ENCODE results near the gene CREB5. TPM values are rescaled to one million over a fixed set of nuclear protein-coding genes. Genes with fewer than 3 reads are reported as not detected.

Gene CREB5
- total and polyA plus RNA-seq, 2 of the 8 experiments (the other 6 are each of a cell fraction or from before 2014, with no cell fraction given), result 2.4 to 2.7 TPM

DNA sequence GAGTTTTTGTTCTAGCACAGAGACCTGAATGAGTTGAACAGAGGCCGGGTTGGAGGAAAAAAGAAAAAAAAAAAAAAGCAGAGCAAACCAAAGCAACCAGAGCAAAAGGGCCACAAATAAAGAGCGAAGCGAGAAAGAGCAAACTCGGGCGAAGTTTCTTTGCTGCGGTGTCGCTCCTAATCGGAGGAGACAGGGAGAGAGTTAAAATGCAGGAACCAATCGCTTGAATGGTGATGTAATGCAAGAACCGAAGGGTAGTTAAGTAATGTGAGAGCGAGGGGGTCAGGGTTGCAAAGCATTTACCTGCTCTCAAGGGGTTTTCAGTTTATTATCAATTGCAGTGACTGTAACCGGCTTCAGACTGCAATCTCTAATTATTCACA lies 274.1 kb downstream of the CREB5 start:
- no peak overlapping the region for H2BK15ac ChIP-seq (ENCODE audit: low read length)
- no peak overlapping the region for H3K14ac ChIP-seq (ENCODE audit: insufficient read length)
- H2BK12ac ChIP-seq (ENCODE audit: low read depth, low read length), result peak overlapping the region; percentile 77; the same call in 1 of the 2 replicates
- H2BK20ac ChIP-seq (ENCODE audit: low read length), result no peak overlapping the region
- ChIA-PET CTCF (ENCODE audit: partially characterized antibody) (interaction anchor here (0.9 kb wide), 1 partner anchor 384 kb away, joined by 3 read pairs; no protein-coding TSS in a partner anchor), POLR2A (ENCODE audit: partially characterized antibody) (interaction anchor here (0.9 to 1.2 kb wide), 3 partner anchors 8 to 14 kb away, joined by 3 to 4 read pairs (median 4); no protein-coding TSS in a partner anchor)
- no peak overlapping the region for H3K23ac ChIP-seq (ENCODE audit: insufficient read length)
- no peak overlapping the region for H2BK120ac ChIP-seq (replicated peaks; ENCODE audit: low read depth, low read length)
- peak overlapping the region; percentile 79 for H3K4ac ChIP-seq (replicated peaks; ENCODE audit: insufficient read length, low read depth, low read length)
- no peaks in the 10 kb centered on the region for H3K9me3 ChIP-seq (ENCODE audit: insufficient read depth in 2 of 2, low read depth in 1 of 2, low read length in 1 of 2)
- H3K23me2 ChIP-seq (ENCODE audit: low read depth, low read length), result peaks cover 4% of the 10 kb centered on the region
- peak overlapping the region in 3 of 4 experiments; percentile 22 to 66 (median 65); a peak in 6 of 7 replicates for H3K9ac ChIP-seq (replicated peaks in 1 of 4; ENCODE audit: extremely low read depth in 1 of 4, low read depth in 3 of 4, low read length in 3 of 4)
- H3K4me2 ChIP-seq (ENCODE audit: insufficient read depth in 1 of 2, low read depth in 2 of 2, low read length in 2 of 2), result peak overlapping the region; percentile 63 to 75
- H3K79me2 ChIP-seq (ENCODE audit: control insufficient read depth in 1 of 2, insufficient read depth in 2 of 2, low read length in 2 of 2), result no peaks in the 10 kb centered on the region
- no peak overlapping the region; the same call in 1 of the 2 replicates for H3K18ac ChIP-seq (ENCODE audit: extremely low read depth, low read length)
- H4K20me1 ChIP-seq (replicated peaks in 1 of 2; ENCODE audit: control insufficient read depth in 1 of 2, insufficient read depth in 2 of 2, low read length in 2 of 2), result no peaks in the 10 kb centered on the region
- no peak overlapping the region for H3K56ac ChIP-seq (replicated peaks; ENCODE audit: insufficient read length, low read depth, low read length)
- H2AK5ac ChIP-seq (ENCODE audit: low read depth, low read length), result no peak overlapping the region
- peak overlapping the region; percentile 70; the same call in 1 of the 2 replicates for H3K27ac ChIP-seq (ENCODE audit: low read depth, low read length)
- FAIRE-seq, result peak; percentile 82
- H2AFZ ChIP-seq (ENCODE audit: low read length), result peak overlapping the region; percentile 23; the same call in 1 of the 2 replicates
- H4K5ac ChIP-seq (ENCODE audit: insufficient read length, low read depth, low read length), result peak overlapping the region; percentile 0
- H3K27me3 ChIP-seq (replicated peaks in 1 of 4; ENCODE audit: control insufficient read depth in 3 of 4, extremely low read depth in 1 of 4, insufficient read depth in 3 of 4, low read length in 3 of 4), result no peaks in the 10 kb centered on the region
- DNase-seq (ENCODE audit: low read depth in 1 of 2, low spot score in 2 of 2), result peak in 1 of 2 experiments; percentile 51
- no peaks in the 10 kb centered on the region for H3K36me3 ChIP-seq (ENCODE audit: control insufficient read depth in 2 of 4, insufficient read depth in 4 of 4, low read length in 3 of 4)
- H3K79me1 ChIP-seq (ENCODE audit: low read depth, low read length), result 0 out of 2 replicates have a peak, but pooled peaks cover 2% of the 10 kb centered on the region
- TF ChIP-seq POLR2AphosphoS5 (IDR thresholded peaks at IDR 0.05; ENCODE audit: low read depth, low read length) (peak; percentile 56; the same call in 1 of the 2 replicates), JUND (IDR thresholded peaks at IDR 0.05; ENCODE audit: low read length) (peak; percentile 43; the same call in 1 of the 2 replicates), PHF8 (conservative IDR thresholded peaks at IDR 0.05; ENCODE audit: low read depth, low read length) (peak; percentile 41; the same call in 1 of the 2 replicates), CREB1 (IDR thresholded peaks at IDR 0.05) (no peak), ASH2L (IDR thresholded peaks at IDR 0.05; ENCODE audit: low read length) (peak; percentile 79), EZH2 (IDR thresholded peaks at IDR 0.05; ENCODE audit: low read depth, low read length, severe bottlenecking) (no peak), POLR2A (IDR thresholded peaks at IDR 0.05; ENCODE audit: control extremely low read depth in 1 of 2, low read depth in 2 of 2, low read length in 2 of 2) (peak in 1 of 2 experiments; percentile 57; a peak in 1 of 3 replicates), TBP (IDR thresholded peaks at IDR 0.05; ENCODE audit: low read depth, low read length) (peak; percentile 45; the same call in 1 of the 2 replicates), HDAC2 (IDR thresholded peaks at IDR 0.05; ENCODE audit: borderline replicate concordance in 1 of 2, low read depth in 2 of 2, low read length in 2 of 2) (0 out of 4 replicates have a peak, but pooled peaks of 1 of the 2 experiments have one; percentile 14), RAD21 (IDR thresholded peaks at IDR 0.05 in 1 of 2, conservative IDR thresholded peaks at IDR 0.05 in 1 of 2; ENCODE audit: low read depth in 2 of 2, low read length in 2 of 2) (no peak)
- TF ChIP-seq, protein P1, sequence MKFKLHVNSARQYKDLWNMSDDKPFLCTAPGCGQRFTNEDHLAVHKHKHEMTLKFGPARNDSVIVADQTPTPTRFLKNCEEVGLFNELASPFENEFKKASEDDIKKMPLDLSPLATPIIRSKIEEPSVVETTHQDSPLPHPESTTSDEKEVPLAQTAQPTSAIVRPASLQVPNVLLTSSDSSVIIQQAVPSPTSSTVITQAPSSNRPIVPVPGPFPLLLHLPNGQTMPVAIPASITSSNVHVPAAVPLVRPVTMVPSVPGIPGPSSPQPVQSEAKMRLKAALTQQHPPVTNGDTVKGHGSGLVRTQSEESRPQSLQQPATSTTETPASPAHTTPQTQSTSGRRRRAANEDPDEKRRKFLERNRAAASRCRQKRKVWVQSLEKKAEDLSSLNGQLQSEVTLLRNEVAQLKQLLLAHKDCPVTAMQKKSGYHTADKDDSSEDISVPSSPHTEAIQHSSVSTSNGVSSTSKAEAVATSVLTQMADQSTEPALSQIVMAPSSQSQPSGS (IDR thresholded peaks at IDR 0.05; ENCODE audit: low read length), result peak; percentile 82
- no peak overlapping the region for H4K91ac ChIP-seq (replicated peaks; ENCODE audit: insufficient read length, low read length)
- no peak overlapping the region for H4K8ac ChIP-seq (ENCODE audit: extremely low read depth, insufficient read depth, low read length)
- 3% methylated on average over 11 of the region's 12 CpGs; no CpG with 5 or more reads in 1 of the 2 experiments for WGBS, 2 experiments (ENCODE audit: extremely low coverage in 1 of 2, insufficient coverage in 1 of 2, insufficient read length in 1 of 2, insufficient replicate concordance in 2 of 2, low coverage in 1 of 2, low lambda C conversion rate in 2 of 2, missing lambda C conversion rate in 1 of 2)
- peak overlapping the region; percentile 84 for H2BK5ac ChIP-seq (ENCODE audit: low read depth, low read length)
- H3K4me1 ChIP-seq (replicated peaks in 1 of 4; ENCODE audit: control insufficient read depth in 3 of 4, insufficient read depth in 4 of 4, low read length in 3 of 4), result peaks cover 0 to 5% (median 2%) of the 10 kb centered on the region in 4 experiments; a peak in 6 of 7 replicates
- H3K4me3 ChIP-seq (ENCODE audit: extremely low read depth in 1 of 4, insufficient read depth in 2 of 4, low read depth in 3 of 4, low read length in 4 of 4), result peak overlapping the region; percentile 27 to 63 (median 37); a peak in 7 of 8 replicates
